HG03521 (cell line): Measurements from ENCODE around the gene WASF2.
"Not testable (repeated sequence)": the region's sequence is repeated elsewhere in the genome, so short reads cannot be mapped to it uniquely, and the experiment has no call there.

Experiments used
- ATAC-seq: cut with Tn5 transposase; IDR thresholded peaks from one replicate; pipeline ENCODE4 v1.9.1; 2021; ENCODE audit warnings: mild to moderate bottlenecking, moderate library complexity; ENCODE audit not compliant: unreplicated experiment

Gene WASF2

DNA sequence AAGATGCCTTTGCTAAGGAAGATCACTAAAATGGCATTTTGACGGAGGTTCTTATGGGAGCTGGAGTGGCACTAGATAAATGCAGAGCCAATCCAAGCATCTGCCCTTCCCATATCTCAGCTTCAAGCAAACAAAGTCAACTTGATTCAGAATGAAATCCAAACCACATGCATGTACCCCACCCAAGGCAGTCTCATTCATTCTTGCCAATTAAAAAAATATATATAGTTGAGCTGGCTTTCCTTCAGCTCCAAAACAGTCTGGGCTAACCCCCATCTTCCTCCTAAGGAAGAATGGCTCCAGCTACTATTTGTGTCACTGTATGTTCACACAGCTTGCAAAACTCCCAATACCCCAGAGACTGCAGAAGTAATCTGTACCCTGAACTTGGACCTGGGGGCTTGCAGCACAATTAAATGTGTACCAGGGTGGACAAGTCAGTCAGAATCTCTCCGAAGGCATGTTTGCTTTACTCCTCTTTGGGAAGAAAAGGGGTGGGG lies 62.1 kb downstream of the WASF2 start:
- ATAC-seq = no peak

DNA sequence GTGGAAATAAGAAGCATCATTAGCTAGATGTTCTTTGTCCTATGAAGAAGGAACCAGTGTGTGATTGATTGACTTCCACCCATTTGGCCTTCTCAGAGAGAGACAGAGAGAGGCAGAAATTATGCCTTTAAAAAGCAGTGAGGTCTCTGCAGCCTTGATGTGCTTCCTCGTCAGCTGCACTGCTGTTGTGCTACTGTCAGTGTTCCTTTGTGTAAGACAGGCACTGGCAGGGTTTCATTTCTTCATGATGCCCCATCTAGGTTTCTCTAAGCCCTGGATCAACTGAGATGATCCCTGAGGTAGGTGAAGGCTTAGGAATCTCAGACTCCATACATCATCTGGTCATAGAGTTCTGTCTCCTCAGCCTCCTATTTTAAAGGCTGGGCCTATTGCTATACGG lies 62.6 kb downstream of the WASF2 start:
- no peak for ATAC-seq

DNA sequence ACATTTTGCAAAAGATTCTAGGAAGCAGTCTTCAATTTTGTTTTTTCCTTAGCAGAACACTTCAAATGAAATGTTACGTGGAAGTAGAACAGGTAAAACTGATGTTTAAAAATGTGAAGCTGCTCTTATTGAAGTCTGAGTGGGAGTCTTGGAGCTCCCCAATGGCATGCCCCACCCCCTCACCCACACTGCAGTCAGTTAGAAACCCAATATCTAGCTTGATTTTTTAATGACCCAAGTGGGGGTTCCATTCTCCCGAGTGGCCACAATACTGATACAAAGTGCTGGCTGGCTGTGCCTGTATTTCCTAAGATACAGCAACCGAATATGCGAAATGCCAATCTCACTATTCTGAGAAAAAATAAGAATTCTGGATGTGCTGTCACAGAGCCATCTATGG lies 66.3 kb downstream of the WASF2 start:
- ATAC-seq = no peak

DNA sequence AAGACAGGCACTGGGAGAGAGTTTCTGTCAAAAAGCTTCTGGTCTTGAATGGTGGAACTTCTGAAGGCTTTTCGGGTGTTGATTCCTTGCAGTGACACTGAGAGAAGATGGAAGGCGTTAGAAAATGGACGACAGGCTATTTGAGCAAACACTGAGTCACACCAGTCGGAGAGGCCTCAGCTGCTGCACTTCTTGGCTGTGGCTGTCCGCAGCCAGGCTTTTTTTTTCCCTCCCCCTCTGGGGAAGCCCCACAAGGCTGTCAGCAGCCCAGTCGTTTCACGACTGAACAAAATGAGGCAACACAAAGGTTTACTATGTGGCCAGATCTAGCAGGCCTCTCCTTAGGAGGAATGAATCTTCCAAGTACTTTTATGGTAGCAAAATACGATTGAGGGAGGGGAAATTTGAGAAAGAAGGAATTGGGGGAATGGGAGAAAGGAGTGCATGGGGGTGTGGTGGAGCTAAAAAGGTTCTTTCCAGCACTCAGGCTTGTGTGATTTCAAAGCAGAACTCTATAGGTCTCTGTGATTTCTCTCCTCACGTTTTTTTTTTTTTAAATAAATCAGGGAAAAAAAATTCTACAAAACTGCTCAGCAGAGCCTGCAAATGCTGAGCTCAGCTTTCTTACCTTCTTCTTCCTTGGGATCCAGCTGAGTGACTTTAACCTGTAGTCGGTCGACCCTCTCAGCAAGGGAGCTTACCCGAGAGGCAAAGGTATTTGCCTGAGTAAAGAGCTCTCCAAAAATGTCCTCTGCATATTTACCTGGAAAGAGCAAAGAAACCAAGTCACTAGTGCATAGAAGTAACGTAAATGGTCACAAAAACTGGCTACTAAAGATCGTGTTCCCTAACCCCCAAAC lies 71.4 kb downstream of the WASF2 start:
- ATAC-seq = peak; percentile 65

DNA sequence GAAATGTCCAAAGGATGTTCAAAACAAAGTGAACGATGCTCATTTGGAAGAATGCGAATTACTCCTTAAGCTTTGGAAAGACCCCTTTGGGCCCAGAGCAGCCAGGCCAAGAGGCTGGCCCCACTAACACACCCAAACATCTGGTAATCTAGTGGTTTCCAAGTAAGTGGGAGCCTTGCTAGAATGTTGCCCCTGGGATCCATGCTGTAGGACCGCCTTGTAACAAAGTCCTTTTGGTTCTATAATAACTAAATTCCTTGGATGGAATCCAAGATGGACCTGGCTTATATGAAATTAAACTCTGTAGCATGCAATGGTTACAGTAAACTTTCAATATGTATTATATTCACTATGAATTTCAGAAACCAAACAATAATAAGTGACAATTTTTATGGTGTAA lies 72.3 kb downstream of the WASF2 start:
- ATAC-seq = no peak

DNA sequence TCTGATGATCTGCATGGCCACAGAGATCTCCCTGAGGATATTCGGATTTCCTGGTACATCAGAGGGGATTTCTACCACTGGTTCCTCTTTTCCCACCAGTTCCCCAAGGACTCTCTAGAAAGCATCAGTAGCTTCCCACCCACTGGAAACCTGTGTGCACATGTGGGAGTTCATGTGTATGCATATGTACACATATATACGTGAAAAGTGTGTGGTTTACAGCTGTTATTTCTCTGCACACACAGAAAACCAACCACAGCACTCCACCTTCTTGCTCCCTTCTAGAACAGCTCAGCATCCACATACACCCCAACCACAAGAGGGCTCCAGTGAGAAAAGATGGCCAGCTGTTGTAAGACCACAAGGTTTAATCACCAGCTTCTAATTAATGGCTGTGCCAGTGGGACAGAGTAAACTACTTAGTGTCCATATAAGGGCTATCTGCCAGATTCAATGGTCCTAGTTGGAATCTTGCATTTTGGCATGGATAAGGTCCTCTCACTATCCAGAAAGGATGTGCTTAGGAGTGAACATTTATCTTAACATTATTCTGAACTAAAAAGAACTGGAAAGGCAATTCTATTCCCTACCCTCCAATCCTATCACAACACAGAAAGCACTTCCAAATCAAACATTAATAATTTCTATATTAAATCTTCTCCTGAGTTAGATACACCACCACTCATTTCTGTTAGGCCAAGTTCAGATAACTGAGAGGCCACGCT lies 73.4 kb downstream of the WASF2 start:
- ATAC-seq = no peak

DNA sequence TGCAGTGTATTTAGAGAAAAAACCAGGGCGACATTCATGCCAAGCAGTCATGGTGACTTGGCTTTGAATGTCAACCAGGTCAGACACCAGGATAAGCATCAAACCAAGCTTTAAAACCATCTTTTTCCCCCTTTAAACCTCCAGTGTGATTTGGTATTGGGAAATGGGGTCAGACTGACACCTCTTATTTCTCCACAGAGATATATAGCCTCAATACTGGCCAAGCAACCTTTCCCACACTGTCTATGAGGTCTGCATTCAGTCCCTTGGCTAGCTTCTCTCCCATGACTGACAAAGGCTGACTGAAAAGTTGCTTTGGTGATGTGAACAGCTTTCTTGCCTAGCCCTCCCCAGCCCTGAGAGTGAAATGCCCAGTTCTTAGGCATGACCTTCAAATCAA lies 75.9 kb downstream of the WASF2 start:
- no peak for ATAC-seq

DNA sequence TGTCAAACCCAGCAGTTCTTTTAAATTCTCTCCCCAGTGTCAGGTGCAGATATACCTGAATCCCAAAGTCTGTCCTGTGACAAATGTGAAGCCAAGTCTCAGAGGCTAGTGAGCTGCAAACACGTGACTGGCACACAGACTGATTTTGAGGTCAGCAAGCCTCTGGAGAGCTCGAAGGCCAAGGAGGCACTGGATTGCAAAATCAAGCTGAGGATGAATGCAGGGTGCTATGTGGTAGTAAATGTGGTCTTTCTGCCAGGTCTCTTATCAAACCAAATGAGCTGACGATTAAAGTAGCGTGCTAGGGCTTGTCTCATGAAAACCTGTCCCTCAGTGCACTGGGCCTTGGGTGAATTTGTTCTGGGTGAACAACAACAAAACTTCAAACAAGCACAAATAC lies 77.0 kb downstream of the WASF2 start:
- ATAC-seq = no peak

DNA sequence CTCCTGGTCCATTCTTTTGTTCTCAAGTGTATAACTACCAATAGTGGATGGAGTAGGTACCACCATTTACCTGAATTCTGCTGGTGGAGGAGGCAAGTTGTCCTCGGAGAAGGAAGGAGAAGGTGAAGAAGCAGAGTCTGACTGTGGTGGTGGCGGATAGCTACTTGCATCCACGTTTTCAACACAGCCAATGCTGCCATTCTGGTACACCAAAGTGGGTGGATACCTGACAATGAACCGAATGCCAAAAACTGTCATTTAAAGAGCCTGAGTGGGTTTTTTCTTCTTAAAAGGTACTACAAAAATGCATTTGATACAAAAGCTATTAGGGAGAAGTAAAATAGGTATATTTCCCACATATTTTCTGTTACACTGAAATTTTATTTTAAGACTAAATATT lies 77.5 kb downstream of the WASF2 start:
- ATAC-seq = no peak

DNA sequence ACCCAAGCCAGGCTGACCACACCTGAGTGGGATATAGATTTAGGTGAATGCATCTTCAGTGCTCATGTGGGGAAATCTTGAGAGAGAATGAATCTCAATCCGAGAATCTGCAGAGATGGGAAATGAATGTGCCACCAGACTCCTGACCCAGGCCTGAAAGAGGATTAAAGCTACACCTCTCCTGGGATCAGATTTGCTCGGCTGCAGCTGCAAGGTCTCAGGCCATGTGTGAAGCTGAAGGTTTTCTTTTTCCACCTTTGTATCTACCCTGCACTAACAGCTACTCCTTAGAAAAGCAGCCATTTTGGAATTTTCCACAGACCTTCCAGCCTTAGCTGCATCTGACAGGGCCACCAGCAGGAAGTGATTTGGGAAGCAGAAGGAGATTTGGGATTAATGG lies 79.3 kb downstream of the WASF2 start:
- ATAC-seq = no peak

DNA sequence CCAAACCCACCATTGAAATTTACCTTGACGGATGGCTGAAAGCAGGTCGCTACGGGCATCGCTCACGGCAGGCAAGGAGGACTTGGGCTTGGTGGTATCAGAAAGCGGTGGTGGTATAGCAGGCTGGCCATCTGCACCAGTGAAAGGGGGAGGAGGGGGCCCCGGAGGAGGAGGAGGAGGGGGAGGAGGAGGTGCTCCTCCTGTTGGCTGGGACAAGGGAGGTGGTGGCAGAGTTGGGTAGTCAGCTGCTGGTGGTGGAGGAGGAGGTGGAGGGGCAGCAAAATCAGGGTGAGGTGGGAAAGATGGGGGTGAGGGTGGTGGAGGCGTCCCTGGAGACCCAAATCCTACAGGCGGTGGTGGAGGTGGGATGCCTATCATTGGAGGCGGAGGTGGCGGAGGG lies 80.3 kb downstream of the WASF2 start:
- no peak for ATAC-seq

DNA sequence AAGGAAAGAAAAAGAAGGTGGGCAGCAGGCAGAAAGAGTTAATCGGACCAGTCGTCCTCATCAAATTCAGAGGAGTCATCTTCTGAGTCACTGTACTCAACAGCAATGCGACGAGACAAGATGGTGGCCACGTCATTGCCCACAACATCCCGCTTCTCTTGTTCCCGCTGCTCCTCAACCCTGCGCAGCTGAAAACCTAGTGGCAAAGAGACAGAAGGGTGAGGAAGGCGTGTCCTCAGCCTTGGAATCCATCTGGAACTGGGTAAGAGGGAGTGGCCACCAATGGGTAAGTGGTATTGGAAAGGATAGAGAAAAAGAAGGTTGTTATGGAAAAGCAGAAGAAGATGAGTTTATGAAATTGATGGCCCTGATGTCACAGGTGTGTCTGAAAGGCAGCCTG lies 81.8 kb downstream of the WASF2 start:
- no peak for ATAC-seq

DNA sequence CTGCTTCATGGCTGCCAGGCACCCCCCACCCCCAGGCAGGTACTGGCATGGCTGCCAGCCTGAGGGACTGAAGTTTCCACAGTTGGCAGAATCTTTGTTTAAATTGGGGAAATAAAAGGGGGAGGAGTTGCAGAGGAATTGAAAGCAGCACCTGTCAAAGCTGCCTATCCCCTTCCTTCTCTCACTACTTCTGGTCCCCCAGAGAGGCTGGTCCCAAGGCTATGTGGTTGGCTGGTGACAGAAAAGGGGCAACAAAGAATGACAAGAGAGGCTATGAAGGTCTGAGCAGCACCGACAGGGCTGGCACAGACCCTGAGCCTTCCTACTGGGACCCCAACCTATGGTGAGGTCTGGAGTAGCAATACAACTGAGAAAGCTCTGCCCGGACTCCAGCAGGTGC lies 83.2 kb downstream of the WASF2 start:
- ATAC-seq = not testable (repeated sequence)

DNA sequence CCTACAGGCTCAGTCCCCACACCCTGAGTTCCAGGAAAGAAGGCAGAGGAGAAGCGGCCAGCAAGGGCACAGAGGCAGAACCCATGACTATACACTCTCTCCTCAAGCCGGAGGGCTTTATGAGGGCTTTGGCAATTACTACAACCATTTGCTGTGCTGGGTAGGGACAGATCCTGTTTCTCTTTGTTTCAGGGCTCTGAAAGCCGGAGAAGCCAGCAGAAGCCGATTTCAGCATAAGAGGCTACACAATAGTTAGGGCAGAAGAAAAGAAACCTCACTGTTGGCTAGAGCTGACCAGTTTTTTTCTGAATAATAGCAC lies 83.6 kb downstream of the WASF2 start:
- ATAC-seq = no peak

DNA sequence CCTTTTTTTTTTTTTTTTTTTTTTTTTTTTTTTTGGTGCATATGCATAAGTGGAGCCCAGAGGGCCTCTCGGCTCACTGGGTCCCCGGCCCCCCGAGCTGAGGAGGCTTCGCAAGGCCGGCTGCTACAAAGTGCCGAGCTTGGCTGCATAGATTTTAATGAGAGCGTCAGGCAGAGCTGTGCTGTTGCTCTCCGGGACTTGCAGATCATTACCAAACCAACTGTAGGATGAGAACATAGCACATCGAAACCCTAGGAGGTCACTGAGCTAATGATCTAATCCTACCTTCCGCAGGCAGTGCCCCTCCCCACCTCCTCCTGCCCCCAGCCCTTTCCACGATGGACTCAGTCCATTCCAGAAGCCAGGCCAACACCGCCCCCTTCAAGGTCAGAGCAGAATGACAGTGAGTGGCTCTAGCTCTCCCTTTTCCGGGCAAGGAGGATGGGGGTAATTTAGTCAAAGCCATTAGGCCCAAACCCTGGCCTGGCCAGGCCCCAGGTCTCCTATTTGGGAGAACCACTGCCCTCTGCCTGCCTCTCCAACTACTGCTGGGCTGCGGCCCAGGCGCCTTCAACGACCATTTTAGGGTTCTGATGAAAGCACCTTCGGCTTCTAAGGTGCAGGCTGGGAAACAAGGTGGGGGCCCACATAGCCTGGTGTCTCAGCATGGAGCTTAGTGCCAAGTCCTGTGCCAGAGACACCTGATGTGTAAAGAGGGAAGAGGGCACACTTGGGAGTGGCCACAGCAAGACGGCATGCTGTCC lies 84.2 kb downstream of the WASF2 start:
- not testable (repeated sequence) for ATAC-seq

DNA sequence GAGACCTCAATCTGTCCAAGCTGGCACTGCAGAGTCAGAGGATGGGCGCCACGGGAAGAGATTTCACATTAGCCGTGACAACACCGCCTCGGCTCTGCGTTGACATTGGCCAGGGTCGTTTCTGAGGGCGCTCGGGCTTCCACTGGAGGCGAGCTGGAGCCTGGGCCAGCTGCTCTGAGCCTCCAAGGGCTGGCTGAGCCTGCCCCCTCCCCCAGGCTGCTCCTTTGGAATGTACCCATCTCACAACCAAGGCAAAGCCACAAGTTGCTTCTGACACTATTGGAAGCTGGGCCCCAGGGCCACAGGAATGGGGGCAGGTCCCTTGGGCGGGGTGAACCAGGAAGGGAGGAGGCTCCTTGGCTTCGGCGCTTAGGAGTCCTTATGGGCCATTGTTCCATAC lies 84.9 kb downstream of the WASF2 start:
- no peak for ATAC-seq

DNA sequence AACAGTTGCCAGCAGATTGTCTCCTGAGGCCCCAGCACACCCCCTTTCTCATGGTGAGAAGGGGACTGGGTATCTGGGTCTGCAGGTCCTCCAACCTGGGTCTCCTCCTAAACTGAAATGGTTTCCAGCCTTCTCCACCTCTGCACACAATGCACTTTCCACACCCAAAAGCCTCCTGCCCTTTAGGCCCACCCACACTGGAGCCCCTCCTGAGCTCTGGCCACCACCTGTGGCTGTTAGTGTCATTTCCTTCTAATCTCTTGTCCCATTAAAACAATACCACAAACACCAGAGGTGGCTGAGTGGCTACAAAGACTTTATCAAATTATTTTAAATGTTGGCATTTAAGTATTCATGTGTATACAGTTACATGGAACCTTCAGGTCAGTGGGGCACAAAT lies 86.0 kb downstream of the WASF2 start:
- no peak for ATAC-seq

DNA sequence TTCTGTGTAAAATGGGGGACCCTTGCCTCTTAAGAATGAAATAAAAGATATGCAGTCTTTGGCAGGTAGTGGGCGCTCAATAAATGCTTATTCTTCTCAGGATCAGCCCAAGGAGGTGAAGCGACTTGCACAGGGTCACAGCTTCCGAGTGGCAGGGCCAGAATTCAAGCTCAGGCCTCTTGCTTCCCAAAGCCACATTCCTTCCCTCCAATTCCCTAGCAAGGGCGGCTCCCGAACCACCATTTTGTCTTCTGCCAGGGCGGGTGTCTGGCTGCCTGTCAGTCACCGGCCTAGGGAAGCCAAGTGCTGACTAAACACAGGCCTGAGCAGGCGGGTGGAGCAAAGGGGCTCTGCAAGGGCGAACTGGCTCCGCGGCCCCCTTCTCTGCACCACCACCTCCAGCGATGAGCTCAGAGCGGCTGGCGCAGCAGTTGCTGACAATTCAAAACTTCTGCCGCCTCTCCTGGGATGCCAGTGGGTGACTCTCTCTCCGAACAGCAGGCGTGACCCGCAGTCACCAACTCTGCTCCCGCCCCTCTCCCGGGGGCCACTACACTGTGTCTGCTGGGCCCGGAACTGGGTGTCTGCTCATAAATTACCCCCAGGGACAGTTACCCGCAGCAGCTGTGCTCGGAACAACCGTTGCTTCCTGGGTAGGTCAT lies 86.8 kb downstream of the WASF2 start:
- no peak for ATAC-seq

DNA sequence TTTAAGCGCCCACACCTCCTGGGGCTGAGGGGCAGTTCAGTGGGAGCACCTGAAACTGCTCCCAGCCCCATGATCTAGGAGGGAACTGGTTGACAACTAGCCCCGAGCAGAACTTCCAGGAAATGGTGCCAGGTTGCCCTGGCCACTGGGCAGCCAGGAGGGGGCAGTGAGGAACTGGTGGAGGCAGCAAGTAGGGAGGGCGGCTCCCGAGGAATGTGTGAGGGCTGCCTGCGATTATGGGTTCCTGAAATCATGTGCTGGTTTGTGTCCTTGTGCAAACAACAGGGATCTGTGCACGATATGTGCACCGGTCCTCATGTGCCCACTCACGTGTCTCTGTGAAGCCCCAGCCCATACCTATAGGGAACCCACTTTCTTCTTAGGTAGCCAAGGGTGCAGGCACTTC lies 87.6 kb downstream of the WASF2 start:
- ATAC-seq = no peak

DNA sequence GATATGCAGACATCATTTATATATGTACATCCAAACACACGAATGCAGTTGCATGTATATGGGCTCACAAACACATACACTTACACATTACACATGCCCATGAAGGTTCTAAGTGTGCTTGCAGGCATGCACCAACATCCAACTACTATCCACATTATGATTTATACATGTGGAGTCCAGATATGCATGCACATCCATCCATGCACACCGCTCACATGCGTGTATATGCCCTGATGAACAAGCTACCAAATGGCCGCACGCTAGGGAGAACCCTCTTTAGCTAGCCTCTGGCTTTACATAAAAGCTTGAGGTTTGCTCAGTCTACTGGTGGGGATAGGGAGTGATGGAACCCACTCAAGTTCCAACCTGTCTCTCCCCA lies 89.0 kb downstream of the WASF2 start:
- ATAC-seq = no peak
